ENCODE data around the gene TRABD2A.
"Not testable (repeated sequence)": the region's sequence is repeated elsewhere in the genome, so short reads cannot be mapped to it uniquely, and the experiment has no call there.

Gene TRABD2A

DNA sequence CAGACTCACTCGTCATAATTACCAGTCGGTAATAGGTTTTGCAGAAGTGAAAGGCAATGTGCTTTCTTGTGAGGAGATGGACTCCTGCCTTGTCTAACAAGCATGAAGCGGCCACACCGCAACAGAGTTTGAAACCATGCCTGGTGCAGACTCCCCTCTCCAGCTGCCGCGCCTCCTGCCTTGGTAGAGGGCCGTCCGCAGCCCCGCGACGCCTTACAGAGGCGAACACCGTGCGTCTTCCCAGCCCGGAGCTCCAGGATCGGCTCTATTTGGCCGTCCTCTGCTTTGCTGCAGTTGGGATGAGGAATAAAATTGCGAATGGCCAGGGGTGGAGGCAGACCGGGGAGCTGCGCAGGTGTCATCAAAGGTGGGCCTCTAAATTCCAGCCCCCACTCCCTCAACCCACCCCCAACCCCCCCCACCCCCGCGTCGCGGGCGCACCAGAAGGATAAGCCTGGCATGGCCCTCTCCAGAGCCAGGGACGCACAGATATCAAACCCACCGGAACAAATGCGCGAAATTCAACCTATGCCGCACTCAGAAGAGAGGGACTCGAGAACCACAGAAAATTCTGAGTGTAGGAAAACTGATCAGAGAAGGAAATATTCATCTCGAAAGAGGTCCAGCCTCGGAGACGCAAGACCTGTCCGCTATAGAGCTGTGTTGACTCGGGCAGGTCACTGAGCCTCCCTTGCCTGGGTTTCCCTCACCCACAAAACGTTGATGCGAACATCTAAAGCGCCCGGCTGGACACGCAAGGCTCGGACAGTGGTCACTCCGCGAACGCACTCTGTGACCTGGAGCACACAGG is 1.1 kb downstream of the TRABD2A start:
- DNase-seq, result no peak

DNA sequence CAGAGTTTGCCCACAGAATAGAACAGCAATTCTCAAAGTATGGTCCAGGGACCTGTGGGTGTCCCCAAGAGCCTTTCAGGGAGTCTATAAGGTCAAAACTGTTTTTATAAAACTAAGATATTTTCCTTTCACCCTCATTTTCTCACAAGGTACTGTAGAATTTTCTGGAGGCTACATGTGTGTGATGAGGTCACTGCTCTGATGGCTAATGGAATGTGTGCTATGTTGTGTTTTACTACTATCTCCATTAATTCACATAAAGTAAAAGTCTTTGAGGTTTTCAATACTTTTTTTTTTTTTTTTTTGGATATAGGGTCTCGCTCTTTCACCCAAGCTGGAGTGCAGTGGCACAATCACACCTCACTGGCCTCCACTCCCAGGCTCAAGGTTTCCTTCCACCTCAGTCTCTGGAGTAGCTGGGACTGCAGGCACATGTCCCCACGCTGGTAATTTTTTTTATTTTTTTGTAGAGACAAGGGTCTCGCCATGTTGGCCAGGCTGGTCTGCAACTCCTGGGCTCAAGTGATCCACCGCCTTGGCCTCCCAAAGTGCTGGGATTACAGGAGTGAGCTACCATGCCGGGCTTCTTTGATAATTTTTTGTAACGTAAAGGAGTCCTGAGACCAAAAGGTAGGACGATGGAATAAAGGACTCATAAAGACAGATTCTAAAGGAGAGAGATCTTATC is 1.8 kb downstream of the TRABD2A start:
- DNase-seq, result no peak

DNA sequence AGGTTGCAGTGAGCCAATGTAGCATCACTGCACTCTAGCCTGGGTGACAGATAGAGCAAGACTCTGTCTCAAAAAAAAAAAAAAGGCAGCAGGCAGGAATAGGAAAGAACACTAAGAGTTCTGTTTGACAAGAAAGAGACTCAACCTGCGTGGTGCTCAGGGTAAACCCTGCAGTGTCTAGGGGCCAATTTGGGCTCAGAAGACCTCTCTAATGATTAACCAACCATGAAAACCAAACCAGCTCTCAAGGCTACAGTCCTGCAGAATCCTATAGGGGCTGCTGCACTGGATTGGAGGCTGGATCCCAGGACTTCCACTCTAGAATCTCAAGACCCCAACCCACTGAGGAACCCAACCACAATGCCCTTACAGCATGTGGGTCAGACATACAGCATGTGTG is 2.4 kb downstream of the TRABD2A start:
- DNase-seq, result no peak

DNA sequence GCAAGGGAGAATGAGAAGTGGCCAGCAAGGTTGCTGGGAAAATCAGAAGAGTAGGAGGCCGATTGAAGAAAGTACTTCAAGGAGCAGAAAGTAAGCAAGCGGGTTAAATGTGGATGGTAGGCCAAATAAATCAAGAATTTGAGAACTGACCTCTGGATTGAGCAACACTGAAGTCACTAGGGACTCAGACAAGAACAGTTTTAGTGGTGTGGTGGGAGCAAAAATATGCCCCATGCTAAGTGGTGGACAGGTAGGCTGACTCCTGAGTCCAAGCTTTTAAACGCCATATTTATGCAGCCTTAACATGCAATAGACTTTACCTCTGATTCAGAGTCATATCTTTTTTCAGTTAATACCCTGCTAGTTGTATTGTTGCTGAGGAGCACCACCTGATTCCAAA is 4.5 kb downstream of the TRABD2A start:
- DNase-seq, result no peak

DNA sequence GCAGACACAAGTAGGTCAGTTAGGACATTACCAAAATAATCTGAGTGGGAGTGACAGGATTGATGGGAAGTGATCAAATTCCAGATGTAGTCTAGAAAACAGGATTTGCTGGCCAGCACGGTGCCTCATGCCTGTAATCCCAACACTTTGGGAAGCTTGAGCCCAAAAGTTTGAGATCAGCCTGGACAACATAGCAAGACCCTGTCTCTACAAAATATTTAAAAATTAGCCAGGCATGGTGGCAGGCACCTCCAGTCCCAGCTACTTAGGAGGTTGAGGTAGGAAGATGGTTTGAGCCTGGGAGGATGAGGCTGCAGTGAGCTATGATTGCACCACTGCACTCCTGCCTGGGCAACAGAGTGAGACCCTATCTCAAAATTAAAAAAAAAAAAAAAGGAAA is 5.3 kb downstream of the TRABD2A start:
- DNase-seq, result not testable (repeated sequence)

DNA sequence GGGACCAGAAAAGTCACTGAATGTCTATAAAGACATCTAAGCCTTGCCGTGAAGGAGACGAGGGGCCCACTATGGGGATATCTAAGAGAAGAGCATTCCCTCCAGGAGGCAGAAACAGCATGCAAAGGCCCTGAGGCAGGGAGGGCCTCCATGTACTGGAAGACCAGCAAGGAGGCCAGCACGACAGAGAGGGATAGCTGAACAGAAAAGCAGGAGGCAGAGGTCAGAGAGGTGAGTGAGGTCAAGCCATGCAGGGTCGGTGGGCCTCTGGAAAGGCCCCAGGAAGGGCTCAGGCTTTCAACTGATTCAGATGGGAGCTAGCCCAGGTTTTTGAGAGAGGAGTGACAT is 5.7 kb downstream of the TRABD2A start:
- no peak for DNase-seq

DNA sequence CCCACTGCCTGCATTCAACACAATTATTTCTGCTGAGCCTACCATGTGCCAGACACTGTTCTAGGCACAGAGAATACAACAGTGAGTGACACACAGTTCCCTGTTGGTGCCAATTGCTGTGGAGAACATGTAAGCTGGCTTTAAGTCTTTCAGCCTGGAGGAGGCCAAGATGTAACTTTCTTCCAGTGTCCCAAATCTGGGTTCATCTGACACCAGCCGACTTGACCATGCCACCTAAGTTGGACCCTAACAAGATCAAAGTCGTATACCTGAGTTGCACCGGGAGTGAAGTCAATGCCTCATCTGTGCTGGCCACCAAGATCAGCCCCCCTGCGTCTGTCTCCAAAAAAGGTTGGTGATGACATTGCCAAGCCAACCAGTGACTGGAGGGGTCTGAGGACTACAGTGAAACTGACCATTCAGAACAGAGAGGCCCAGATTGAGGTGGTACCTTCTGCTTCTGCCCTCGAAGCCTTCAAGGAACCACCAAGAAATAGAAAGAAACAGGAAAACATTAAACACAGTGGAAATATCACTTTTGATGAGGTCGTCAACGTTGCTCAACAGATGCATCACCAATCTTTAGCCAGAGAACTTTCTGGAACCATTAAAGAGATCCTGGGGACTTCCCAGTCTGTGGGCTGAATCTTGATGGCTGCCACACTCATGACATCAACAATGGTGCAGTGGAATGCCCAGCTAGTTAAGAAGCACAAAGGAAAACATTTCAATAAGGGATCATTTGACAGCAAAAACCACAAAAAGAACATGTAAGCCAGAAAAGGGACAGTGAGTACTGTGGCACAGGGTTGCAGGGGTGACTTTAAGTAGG is 6.3 kb downstream of the TRABD2A start:
- DNase-seq, result peak; percentile 29

DNA sequence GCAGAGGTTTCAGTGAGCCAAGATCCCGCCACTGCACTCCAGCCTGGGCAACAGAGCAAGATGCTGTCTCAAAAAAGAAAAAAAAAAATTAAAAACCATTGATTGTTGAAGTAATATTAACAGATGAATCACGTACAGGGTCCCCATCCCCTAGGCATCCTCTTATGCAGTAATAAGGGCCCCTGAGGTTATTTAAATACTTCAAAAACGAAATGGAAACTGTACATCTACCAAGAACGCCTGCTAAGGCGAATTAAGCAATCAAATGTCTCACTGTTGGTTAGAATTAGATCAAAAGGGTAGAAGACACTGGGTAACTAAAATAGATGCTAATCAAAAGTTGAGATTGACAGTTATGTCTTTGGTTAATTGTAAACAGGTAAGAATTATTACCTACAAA is 7.5 kb downstream of the TRABD2A start:
- no peak for DNase-seq

DNA sequence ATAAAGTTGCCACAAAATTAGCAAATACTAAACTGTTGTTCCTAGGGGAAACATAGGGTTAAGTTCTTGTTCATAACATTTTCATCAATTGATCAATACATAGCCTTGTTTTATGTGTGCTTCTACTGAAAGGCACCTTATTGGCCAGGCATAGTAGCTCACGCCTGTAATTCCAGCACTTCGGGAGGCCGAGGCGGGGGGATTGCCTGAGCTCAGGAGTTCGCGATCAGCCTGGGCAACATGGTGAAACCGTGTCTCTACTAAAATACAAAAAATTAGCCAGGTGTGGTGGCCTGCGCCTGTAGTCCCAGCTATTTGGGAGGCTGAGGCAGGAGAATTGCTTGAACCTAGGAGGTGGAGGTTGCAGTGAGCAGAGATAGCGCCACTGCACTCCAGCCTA is 8.2 kb downstream of the TRABD2A start:
- DNase-seq, result not testable (repeated sequence)

DNA sequence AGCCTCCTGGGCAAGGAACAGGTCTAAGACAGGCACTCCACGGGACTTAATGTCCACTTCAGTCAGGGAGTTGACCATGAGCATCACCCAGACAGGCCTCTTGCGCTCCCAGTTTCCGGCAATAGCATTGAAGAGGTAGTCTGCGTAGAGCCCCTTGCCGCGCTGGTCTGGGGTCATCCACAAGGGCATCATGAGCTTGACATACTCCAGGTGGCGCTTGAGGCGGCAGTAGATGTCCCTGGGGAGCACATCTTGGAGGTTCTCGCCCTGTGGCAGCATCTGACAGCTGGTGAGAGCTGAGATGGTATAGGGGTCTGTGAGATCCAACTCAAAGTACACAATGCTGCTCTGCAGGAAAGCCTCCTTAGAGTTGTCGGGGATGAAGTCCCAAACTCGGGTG is 10.6 kb downstream of the TRABD2A start:
- DNase-seq, result no peak

DNA sequence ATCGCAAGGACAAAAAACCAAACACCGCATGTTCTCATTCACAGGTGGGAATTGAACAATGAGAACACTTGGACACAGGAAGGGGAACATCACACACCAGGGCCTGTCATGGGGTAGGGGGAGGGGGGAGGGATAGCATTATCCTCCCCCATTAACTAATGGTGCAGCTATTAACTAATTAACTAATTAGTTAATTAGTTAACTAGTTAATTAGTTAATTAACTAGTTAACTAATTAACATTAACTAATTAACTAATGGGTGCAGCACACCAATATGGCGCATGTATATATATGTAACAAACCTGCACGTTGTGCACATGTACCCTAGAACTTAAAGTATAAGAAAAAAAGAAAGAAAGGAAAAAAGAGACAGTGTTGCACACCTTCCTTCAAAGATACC is 12.6 kb downstream of the TRABD2A start:
- DNase-seq, result not testable (repeated sequence)

DNA sequence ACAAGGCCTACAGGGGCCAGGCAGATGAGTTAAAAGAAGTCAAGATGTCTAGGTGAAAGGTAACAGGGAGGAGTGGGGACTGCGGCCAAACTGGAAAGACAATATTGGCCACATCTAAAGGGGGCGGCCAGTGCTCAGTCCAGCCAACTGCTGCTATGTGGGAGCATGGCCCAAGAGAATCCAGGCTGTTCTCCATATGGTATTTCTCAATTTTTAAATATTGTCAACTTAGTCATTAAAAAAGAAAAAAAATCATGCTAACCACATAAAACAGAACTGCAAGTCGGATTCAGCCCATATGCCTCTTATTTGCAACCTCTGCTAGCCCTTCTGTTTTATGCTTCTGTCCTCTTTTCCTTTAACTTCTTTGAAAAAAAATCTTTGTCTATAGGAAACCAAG is 14.8 kb downstream of the TRABD2A start:
- no peak for DNase-seq

DNA sequence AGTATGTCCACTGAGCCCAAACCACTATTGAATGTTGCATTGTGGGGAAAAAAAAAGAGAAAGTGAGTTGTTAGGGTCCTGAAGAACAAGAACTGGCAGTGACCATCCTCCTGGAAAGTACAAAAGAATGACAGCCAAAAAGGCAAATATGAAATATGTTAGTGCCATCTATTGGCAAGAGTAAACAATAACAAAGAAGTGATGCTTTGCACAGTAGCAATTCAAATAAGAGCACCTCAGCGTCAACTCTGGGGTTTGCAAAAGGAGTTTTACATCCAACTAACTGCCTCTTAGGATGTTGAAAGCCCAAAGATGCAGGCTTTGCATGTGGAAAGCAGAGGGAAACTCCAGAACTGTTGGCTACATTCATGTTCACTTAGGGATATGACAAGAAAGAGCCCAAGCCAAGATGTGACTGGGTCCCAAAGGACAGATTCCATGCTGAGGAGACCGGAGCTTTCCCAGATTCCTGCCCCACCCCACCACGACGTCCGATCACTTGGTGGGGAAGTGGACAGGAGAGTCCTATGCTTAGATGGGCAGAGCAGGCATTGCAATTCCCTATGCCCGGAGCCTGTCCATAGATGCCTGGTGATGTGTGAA is 15.6 kb downstream of the TRABD2A start:
- DNase-seq, result peak; percentile 41

DNA sequence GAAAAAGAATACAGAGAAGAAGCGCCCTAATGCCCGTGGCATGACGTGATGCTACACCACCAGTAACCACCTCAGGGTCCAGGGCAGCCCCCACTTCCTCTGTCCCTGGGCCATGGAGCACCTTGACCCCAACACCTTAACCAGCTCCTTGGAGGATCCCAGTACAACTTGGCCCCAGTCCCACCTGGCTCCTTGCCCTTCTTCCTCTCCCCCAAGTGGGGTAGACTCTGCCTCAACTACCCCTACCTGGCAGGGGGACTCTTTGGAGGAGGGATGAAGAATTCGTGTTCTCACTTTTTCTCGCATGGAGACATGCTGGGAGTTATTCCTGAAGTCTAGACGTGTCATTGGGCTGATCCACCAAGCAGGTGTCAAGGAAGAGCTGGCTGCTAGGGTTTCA is 18.9 kb downstream of the TRABD2A start:
- no peak for DNase-seq

DNA sequence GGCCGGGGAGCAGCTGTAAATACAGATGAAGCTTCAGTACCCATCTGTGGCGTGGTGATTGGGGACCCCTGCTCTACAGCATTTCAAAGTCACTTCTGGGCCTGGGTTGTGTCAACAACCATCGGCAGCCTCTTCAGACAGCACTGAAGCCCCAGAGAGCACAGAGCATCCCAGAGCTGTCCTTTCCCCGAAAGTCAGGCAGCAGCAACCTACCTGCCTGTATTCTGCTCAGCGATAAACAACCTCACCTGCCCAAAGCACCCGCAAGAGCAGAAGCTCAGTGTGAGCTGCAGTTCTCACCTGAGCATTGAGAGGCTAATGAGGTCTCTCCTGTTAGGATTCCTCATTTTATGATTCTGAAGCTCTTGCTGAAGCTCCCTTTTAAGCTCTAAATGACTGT is 19.3 kb downstream of the TRABD2A start:
- DNase-seq, result no peak

DNA sequence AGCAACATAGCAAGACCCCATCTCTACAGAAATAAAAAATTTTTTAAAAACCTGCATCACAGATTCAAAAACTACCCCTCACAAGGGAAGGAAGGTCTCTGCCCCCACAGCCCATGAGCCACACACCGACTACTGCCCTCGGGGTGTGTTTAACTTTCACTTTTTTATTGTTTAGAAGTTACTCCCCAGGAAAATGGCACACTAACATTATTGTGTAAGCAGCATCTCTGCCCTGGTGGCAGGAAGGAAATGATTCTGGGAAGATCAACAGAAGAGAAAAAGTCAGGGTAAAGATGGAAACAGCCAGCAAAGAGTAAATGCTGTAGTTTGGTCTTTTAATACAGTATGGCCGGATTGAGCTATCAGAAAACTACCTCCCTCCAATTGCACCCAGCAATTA is 21.9 kb downstream of the TRABD2A start:
- no peak for DNase-seq

DNA sequence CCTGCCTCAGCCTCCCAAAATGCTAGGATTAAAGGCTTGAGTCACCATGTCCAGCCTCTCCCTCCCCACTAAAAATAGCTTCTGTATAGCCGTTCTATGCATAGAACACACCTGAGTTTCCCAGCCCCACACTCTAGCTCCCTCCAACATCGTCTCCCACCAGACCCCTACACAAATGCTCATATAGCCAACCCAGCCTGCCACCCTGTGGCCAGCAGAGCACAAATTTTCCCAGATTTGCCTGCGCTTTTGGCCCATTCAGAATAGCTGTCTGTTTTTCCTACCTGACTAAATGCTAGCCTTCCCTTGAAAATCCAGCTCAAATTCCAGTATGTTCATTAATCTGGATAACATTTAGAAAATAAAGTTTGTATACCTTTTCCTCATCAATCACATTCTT is 22.8 kb downstream of the TRABD2A start:
- DNase-seq, result no peak

DNA sequence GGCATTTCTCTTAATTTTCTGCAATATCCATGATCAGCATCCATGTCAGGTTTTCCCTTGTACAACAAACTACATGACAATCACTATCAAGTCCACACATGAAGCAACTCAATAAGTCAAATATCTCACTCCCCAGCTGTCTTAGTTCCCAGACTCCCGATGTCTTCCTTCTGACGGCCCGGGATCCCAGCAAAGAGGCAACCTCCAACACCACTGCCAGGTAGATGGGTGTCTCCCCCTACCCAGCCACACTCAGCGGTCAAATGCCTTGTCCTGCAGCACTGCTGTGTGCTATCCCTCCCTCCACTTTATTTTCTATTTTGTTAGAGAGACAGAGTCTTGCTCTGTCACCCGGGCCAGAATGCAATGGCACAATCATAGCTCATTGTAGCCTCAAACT is 23.3 kb downstream of the TRABD2A start:
- DNase-seq, result no peak

DNA sequence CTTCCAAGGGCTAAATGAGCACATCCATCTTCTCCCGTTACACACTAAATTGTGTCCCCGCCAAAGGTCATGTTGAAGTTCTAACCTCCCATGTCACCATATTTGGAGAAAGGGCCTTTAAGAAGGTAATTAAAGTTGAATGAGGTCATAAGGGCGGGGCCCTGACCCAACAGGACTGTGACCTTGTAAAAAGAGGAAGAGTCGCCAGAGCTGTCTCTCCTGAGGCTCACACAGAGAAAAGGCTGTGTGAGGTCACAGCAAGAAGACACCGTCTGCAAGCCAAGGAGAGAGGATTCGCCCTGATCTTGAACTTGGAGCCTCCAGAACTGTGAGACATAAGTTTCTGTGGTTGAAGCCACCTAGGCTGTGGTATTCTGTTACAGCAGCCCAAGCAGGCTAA is 24.1 kb downstream of the TRABD2A start:
- DNase-seq, result no peak

DNA sequence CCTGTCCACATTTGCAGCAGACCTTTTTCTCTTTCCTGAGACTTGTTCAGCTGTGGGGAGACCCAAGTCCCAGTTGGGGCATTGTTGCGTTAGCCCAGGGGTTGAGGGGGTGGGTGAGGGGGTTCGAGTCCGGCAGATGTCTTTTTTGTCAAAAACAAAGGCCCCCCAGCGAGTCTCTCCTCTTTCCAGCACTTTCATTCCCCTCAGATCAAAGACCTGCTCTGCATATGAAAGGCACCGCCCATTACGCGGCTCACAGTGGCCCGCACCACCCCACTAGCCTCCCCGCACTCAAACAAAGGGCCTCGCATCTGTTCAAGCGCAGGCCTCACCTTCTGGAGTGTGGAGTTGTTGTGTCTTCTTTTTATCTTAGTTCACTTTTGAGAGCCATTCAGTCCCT is 25.2 kb downstream of the TRABD2A start:
- DNase-seq, result no peak

DNA sequence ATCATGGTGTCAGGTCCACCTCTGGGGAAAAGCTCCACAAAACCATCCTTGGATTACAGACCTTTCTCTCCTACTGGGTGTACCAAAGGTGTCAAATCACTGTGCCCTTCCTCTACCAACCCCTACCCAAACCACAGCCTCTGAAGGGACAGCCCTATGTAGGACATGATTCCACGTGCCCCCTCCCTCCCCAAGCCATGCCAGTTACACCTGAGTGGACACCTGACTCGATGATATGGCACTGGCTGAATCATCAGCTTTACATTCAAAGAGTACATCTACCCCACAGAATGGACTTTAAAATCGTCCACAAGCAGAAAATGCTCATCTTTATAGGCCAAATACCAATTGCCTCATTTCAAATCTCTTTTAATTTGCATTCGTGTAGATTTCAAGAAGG is 26.0 kb downstream of the TRABD2A start:
- no peak for DNase-seq

DNA sequence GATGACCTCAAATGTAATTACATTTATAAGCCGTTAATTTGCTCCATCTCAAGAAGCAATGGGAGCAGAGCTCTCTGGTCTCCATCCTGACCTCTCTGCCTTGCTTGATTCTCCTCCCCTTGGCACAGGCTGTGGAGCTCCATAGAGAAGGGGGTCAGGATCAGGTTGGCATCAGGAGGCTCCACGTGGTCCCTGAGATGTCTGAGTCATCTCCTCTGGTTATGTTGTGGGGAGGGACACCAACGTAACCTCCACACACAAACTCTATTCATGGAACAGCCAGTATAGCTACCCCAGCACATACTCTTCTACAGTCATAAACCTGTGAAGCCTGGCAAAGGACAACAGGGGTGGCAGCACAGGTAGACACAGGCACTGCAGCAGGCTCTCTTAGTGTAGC is 29.0 kb downstream of the TRABD2A start:
- DNase-seq, result no peak

DNA sequence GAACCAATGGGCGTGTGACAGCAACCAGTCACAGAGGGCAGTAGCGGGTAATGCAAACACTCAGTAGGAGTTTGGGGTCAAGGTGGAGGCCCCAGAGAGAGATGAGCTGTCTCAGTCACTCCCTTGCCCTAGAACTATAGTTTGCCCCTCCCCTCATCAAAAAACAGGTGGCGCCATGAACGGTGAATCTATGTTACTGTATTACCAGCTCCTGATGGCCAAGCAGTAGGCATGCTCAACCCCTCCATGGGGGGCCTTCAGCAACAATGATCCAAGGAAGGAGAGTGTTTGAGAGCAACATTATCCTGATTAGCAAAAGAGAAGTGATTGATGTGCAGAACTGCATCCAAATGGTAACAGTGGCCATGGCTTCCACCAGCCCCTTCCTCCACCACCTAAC is 30.4 kb downstream of the TRABD2A start:
- no peak for DNase-seq

Measured in fibroblast of skin of scalp (primary cell).